OCI-LY1 (cell line): Measurements from ENCODE around the gene BROX.

Source experiments
- H2AFZ ChIP-seq: fragments of 200-600 bp; sonication (generic), shearing (Covaris generic); 2 replicates; pipeline ENCODE4 v1.6.0; 2014; ENCODE audit warnings: antibody characterized with exemption, mild to moderate bottlenecking, low read length
- H3F3A ChIP-seq: fragments of 200-600 bp; sonication (generic), shearing (Covaris generic); 2 replicates; pipeline ENCODE4 v1.6.0; 2014; ENCODE audit warnings: mild to moderate bottlenecking, antibody characterized with exemption, low read length, moderate library complexity; ENCODE audit not compliant: insufficient read depth
- H3K27ac ChIP-seq: fragments of 200-600 bp; sonication (generic); 2 replicates; pipeline ENCODE4 v1.5.1; 2014; ENCODE audit warnings: low read length, mixed run types, mild to moderate bottlenecking, low read depth; ENCODE audit not compliant: poor library complexity, severe bottlenecking
- H3K27me3 ChIP-seq: fragments of 200-600 bp; sonication (generic); 2 replicates; pipeline ENCODE4 v1.6.0; 2014; ENCODE audit warnings: antibody characterized with exemption, mild to moderate bottlenecking, low read length, moderate library complexity; ENCODE audit not compliant: insufficient read depth
- H3K36me3 ChIP-seq: fragments of 200-600 bp; sonication (generic); 2 replicates; pipeline ENCODE4 v1.6.1; 2014; ENCODE audit warnings: mild to moderate bottlenecking, antibody characterized with exemption, low read length, moderate library complexity, mixed read lengths; ENCODE audit not compliant: insufficient read depth
- H3K4me1 ChIP-seq: fragments of 200-600 bp; sonication (generic); 2 replicates; pipeline ENCODE4 v1.5.1; 2014; ENCODE audit warnings: mild to moderate bottlenecking, low read length, moderate library complexity; ENCODE audit not compliant: insufficient read depth, severe bottlenecking
- H3K4me2 ChIP-seq: fragments of 200-600 bp; sonication (generic), shearing (Covaris generic); 2 replicates; pipeline ENCODE4 v1.6.1; 2014; ENCODE audit warnings: low read length
- H3K4me3 ChIP-seq: fragments of 200-600 bp; sonication (generic); 2 replicates; pipeline ENCODE4 v1.5.1; 2014; ENCODE audit warnings: low read length, low read depth, mild to moderate bottlenecking, mixed read lengths; ENCODE audit not compliant: poor library complexity, severe bottlenecking
- H3K79me2 ChIP-seq: fragments of 200-600 bp; shearing (Covaris generic); 2 replicates; pipeline ENCODE4 v1.6.1; 2016; ENCODE audit warnings: mixed run types, low read length, mixed read lengths; ENCODE audit not compliant: insufficient read depth
- H3K9ac ChIP-seq: fragments of 200-600 bp; sonication (generic), shearing (Covaris generic); 2 replicates; pipeline ENCODE4 v1.6.1; 2014; ENCODE audit warnings: mild to moderate bottlenecking, low read length, mixed read lengths
- H3K9me2 ChIP-seq: fragments of 200-600 bp; sonication (generic), shearing (Covaris generic); 2 replicates; pipeline ENCODE4 v1.6.1; 2014; ENCODE audit warnings: low read depth, mild to moderate bottlenecking, low read length, mixed read lengths
- H3K9me3 ChIP-seq: fragments of 200-600 bp; shearing (Covaris generic); 2 replicates; pipeline ENCODE4 v1.6.1; 2014; ENCODE audit warnings: low read length, mixed read lengths
- H4K20me1 ChIP-seq: fragments of 200-600 bp; sonication (generic), shearing (Covaris generic); 2 replicates; pipeline ENCODE4 v1.6.0; 2016; ENCODE audit warnings: mild to moderate bottlenecking, low read length; ENCODE audit not compliant: insufficient read depth
- CTCF ChIP-seq: fragments of 200-600 bp; sonication (generic), shearing (Covaris generic); IDR thresholded peaks from 2 replicates; pipeline ENCODE4 v1.5.1; 2017; ENCODE audit warnings: mild to moderate bottlenecking, antibody characterized with exemption, low read length, moderate library complexity, mixed read lengths
- EZH2 ChIP-seq: fragments of 200-600 bp; sonication (generic), shearing (Covaris generic); IDR thresholded peaks from 2 replicates; pipeline ENCODE4 v1.8.0; 2017; ENCODE audit warnings: borderline replicate concordance, mixed run types, mild to moderate bottlenecking, antibody characterized with exemption, low read length, moderate library complexity, mixed read lengths

Gene BROX

GRCh38 chr1:222730866-222731265 is 18.5 kb downstream of the BROX start:
- Histone ChIP-seq H3K36me3 (peaks cover 82% of the 10 kb centered on the region), H3K4me3 (no peak overlapping the region), H3K4me1 (peaks cover 37% of the 10 kb centered on the region), H3K79me2 (no peaks in the 10 kb centered on the region), H3K27ac (peak overlapping the region; percentile 95), H3K9ac (no peak overlapping the region), H3K9me3 (no peaks in the 10 kb centered on the region), H3K9me2 (no peaks in the 10 kb centered on the region), H4K20me1 (no peaks in the 10 kb centered on the region), H3K4me2 (no peak overlapping the region), H3F3A (0 out of 2 replicates have a peak, but pooled peaks cover 3% of the 10 kb centered on the region), H2AFZ (no peak overlapping the region), H3K27me3 (no peaks in the 10 kb centered on the region)
- TF ChIP-seq CTCF (no peak), EZH2 (no peak)

GRCh38 chr1:222732216-222733159 is 20.1 kb downstream of the BROX start:
- H3K9me3 ChIP-seq = no peaks in the 10 kb centered on the region
- peak overlapping the region; percentile 28 for H3K4me2 ChIP-seq
- no peaks in the 10 kb centered on the region for H3K9me2 ChIP-seq
- H3K36me3 ChIP-seq = peaks cover 67% of the 10 kb centered on the region
- no peaks in the 10 kb centered on the region for H3K79me2 ChIP-seq
- H3K9ac ChIP-seq = no peak overlapping the region
- no peak for TF ChIP-seq CTCF
- TF ChIP-seq EZH2 = no peak
- peak overlapping the region; percentile 95 for H3K27ac ChIP-seq
- peaks cover 37% of the 10 kb centered on the region for H3K4me1 ChIP-seq
- no peak overlapping the region for H2AFZ ChIP-seq
- 0 out of 2 replicates have a peak, but pooled peaks cover 3% of the 10 kb centered on the region for H3F3A ChIP-seq
- no peaks in the 10 kb centered on the region for H3K27me3 ChIP-seq
- H4K20me1 ChIP-seq = no peaks in the 10 kb centered on the region
- no peak overlapping the region for H3K4me3 ChIP-seq

GRCh38 chr1:222734740-222735139 is 22.4 kb downstream of the BROX start:
- Histone ChIP-seq H3F3A (peaks cover 3% of the 10 kb centered on the region; the same call in 1 of the 2 replicates), H4K20me1 (no peaks in the 10 kb centered on the region), H3K9ac (no peak overlapping the region), H3K27ac (no peak overlapping the region), H3K79me2 (no peaks in the 10 kb centered on the region), H3K36me3 (peaks cover 47% of the 10 kb centered on the region), H3K4me2 (no peak overlapping the region), H3K9me2 (no peaks in the 10 kb centered on the region), H3K4me1 (peaks cover 51% of the 10 kb centered on the region), H3K9me3 (no peaks in the 10 kb centered on the region), H3K27me3 (no peaks in the 10 kb centered on the region), H2AFZ (no peak overlapping the region), H3K4me3 (no peak overlapping the region)
- TF ChIP-seq CTCF (no peak), EZH2 (no peak)
